Panc1 (cell line): ENCODE measurements around the gene ALOXE3. TPM values are rescaled to one million over a fixed set of nuclear protein-coding genes. Genes with fewer than 3 reads are reported as not detected.

Source experiments
- ATAC-seq: fragments of 200-7000 bp; cut with Tn5 transposase; 2 replicates; pipeline ENCODE4 v1.9.1; 2020; ENCODE audit warnings: mild to moderate bottlenecking, moderate library complexity
- BruUV-seq: library from RNA; stranded (reverse); fragments of 400-500 nt; replicated peaks from 2 replicates; lab custom pipeline; 2021; lab: Mats Ljungman, UMichigan
- CTCF ChIA-PET: fragments of 300-600 bp; sonication (Branson Sonifier 250); formaldehyde crosslinking; loops from one replicate; lab custom pipeline; 2022; ENCODE audit warnings: antibody characterized with exemption; lab: Charles Lee
- POLR2A ChIA-PET: fragments of 300-600 bp; sonication (Branson Sonifier 250); formaldehyde crosslinking; loops from one replicate; lab custom pipeline; 2022; ENCODE audit warnings: antibody characterized with exemption; lab: Charles Lee
- DNase-seq: peaks from one replicate; pipeline ENCODE4 v3.0.0-alpha.2; 2010; ENCODE audit warnings: low read depth, low spot score
- H3K27ac ChIP-seq: 2 replicates; pipeline ENCODE4 v1.5.1; 2011; ENCODE audit warnings: mild to moderate bottlenecking, low read length, inconsistent platforms
- H3K27me3 ChIP-seq: fragments of 200-500 bp; sonication (Bioruptor generic); 2 replicates; pipeline ENCODE4 v1.6.0; 2014; ENCODE audit warnings: low read length, inconsistent platforms; ENCODE audit not compliant: control insufficient read depth, insufficient read depth
- H3K36me3 ChIP-seq: fragments of 200-500 bp; sonication (Bioruptor generic); 2 replicates; pipeline ENCODE4 v1.5.1; 2014; ENCODE audit warnings: inconsistent platforms, mild to moderate bottlenecking, low read length, moderate library complexity; ENCODE audit not compliant: control insufficient read depth, insufficient read depth
- H3K4me1 ChIP-seq: 2 replicates; pipeline ENCODE4 v1.5.1; 2011; ENCODE audit warnings: inconsistent platforms, mild to moderate bottlenecking, low read length, moderate library complexity; ENCODE audit not compliant: control insufficient read depth, insufficient read depth
- H3K4me3 ChIP-seq, 2 experiments: 2 replicates each; pipeline ENCODE4 v1.5.1; 2011 to 2012; ENCODE audit warnings: low read depth in 2 of 2, low read length in 2 of 2, mild to moderate bottlenecking in 2 of 2, inconsistent platforms in 1 of 2, moderate library complexity in 1 of 2
- H3K9me3 ChIP-seq: fragments of 200-500 bp; sonication (Bioruptor generic); 2 replicates; pipeline ENCODE4 v1.5.1; 2014; ENCODE audit warnings: low read depth, mild to moderate bottlenecking, inconsistent platforms, low read length, moderate library complexity; ENCODE audit not compliant: control insufficient read depth, insufficient read depth
- POLR2AphosphoS5 ChIP-seq: IDR thresholded peaks from 2 replicates; pipeline ENCODE4 v1.6.1; 2012; ENCODE audit warnings: mild to moderate bottlenecking, low read depth, low read length, moderate library complexity
- REST ChIP-seq, 2 experiments: IDR thresholded peaks; 2 replicates each; pipeline ENCODE4 v1.6.1; 2011 to 2012; ENCODE audit warnings: low read depth in 2 of 2, control low read depth in 1 of 2, low read length in 1 of 2, mild to moderate bottlenecking in 1 of 2, moderate library complexity in 1 of 2; ENCODE audit not compliant: insufficient read depth in 1 of 2
- SIN3A ChIP-seq: IDR thresholded peaks from 2 replicates; pipeline ENCODE4 v1.6.1; 2012; ENCODE audit warnings: low read depth, mild to moderate bottlenecking, low read length, moderate library complexity, borderline replicate concordance; ENCODE audit not compliant: insufficient read depth
- TCF7L2 ChIP-seq: IDR thresholded peaks from 2 replicates; pipeline ENCODE4 v1.6.1; 2011; ENCODE audit warnings: mild to moderate bottlenecking, low read depth, low read length, inconsistent platforms
- in situ Hi-C: cut with HindIII; loops from 2 replicates; pipeline ENCODE4 v1.10.0; 2016; ENCODE audit warnings: low sequenced_read_pairs, low pct_unique_long_range_greater_than_20kb
- intact Hi-C: fragments of 100-400 bp; cut with micrococcal nuclease; formaldehyde crosslinking; loops from one replicate; pipeline ENCODE4 v1.10.0; 2022; ENCODE audit not compliant: unreplicated experiment
- total RNA-seq: library from RNA; stranded (reverse); gene quantifications from one replicate; pipeline ENCODE4 v1.2.1, GENCODE V29; 2021; ENCODE audit not compliant: unreplicated experiment
- TF ChIP-seq, protein P1 (sequence below): fragments of 450-650 bp; IDR thresholded peaks from 2 replicates; pipeline ENCODE4 v1.5.1; 2017; ENCODE audit warnings: mild to moderate bottlenecking

ALOXE3 gene
- total RNA-seq, 1 experiment from 2014 or later: 0.46 TPM

DNA sequence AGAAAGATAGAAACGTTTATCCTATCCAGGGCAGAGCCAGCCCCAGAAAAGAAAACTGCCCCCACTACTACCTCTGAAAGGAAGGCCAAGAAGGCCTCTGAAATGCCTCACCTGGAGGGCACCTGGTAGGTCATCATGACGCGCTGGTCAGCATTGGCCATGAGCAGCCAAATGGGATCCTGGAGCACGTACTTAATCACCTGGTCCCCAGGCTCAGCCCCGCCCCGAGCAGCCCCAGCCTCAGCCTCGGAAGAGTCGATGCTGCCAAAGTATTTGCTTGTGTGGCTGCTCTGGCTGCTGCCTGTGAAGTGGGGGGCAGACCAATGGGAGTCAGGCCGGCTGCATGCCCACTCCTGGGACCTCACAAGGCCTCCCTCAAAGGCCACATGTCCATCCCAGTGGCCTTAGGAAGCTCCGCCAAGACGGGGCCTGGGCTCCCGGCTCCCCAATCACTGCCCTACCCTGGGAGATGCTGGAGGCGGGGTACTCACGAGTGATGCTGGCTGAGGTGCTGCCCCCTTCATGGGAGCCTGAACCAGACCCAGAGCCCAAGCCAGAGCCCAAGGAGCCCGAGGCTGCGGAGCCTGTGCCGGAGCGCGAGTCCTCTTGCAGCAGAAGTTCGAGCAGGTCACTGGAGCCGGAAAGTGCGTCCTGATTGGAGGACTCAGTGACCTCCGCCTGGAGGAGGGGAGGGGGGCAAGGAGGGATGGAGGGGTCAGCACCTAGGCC is 24.0 kb upstream of the ALOXE3 start:
- in situ Hi-C loops (no loop called here), intact Hi-C loops (no loop called here)
- no peaks in the 10 kb centered on the region for H3K9me3 ChIP-seq
- no peak overlapping the region for H3K27ac ChIP-seq
- H3K4me1 ChIP-seq: no peaks in the 10 kb centered on the region
- no peaks in the 10 kb centered on the region; the same call in 1 of the 2 replicates for H3K36me3 ChIP-seq
- no peaks in the 10 kb centered on the region for H3K27me3 ChIP-seq
- ATAC-seq (no peak), DNase-seq (no peak)
- ChIA-PET POLR2A (no interaction called here), CTCF (no interaction called here)
- no peak overlapping the region for H3K4me3 ChIP-seq
- TF ChIP-seq REST (IDR thresholded peaks at IDR 0.05; ENCODE audit: insufficient read depth in 1 of 2, low read depth in 2 of 2, low read length in 1 of 2): no peak
- TF ChIP-seq POLR2AphosphoS5: no peak
- TF ChIP-seq TCF7L2: no peak
- TF ChIP-seq SIN3A: no peak
- TF ChIP-seq, protein P1, sequence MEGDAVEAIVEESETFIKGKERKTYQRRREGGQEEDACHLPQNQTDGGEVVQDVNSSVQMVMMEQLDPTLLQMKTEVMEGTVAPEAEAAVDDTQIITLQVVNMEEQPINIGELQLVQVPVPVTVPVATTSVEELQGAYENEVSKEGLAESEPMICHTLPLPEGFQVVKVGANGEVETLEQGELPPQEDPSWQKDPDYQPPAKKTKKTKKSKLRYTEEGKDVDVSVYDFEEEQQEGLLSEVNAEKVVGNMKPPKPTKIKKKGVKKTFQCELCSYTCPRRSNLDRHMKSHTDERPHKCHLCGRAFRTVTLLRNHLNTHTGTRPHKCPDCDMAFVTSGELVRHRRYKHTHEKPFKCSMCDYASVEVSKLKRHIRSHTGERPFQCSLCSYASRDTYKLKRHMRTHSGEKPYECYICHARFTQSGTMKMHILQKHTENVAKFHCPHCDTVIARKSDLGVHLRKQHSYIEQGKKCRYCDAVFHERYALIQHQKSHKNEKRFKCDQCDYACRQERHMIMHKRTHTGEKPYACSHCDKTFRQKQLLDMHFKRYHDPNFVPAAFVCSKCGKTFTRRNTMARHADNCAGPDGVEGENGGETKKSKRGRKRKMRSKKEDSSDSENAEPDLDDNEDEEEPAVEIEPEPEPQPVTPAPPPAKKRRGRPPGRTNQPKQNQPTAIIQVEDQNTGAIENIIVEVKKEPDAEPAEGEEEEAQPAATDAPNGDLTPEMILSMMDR: no peak
- no TSS peak for BruUV-seq

DNA sequence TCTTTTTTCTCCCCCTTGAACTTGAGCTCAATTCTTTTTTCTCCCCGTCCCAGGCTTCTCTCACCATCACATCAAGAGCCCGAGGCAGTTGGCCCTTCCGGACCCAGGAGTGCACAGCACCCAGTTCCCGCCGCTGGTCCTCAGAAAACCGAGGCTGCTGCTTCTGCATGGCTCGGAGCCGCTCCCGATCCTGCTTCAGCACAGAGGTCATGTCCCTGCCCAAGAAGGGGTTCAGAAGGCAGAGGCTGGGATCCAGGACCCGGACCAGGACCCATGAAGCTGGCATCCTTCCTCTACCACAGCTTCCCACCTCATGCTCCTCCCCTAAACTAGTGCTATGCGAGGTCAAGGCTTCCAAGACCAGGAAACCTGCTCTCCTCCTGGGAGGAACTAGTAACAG is 23.4 kb upstream of the ALOXE3 start:
- Histone ChIP-seq H3K36me3 (no peaks in the 10 kb centered on the region; the same call in 1 of the 2 replicates), H3K4me1 (no peaks in the 10 kb centered on the region), H3K27ac (no peak overlapping the region), H3K4me3 (no peak overlapping the region), H3K9me3 (no peaks in the 10 kb centered on the region), H3K27me3 (no peaks in the 10 kb centered on the region)
- intact Hi-C loops: no loop called here
- ATAC-seq: no peak
- TF ChIP-seq POLR2AphosphoS5: no peak
- no peak for TF ChIP-seq TCF7L2
- no peak for TF ChIP-seq SIN3A
- TF ChIP-seq, protein P1: no peak
- TF ChIP-seq REST (IDR thresholded peaks at IDR 0.05; ENCODE audit: insufficient read depth in 1 of 2, low read depth in 2 of 2, low read length in 1 of 2): no peak
- POLR2A ChIA-PET: interaction anchor here (0.6 kb wide), 1 partner anchor 527 kb away, joined by 3 read pairs; the partner anchor contains the start of gene FXR2
- no peak for DNase-seq
- CTCF ChIA-PET: no interaction called here
- no TSS peak for BruUV-seq
- in situ Hi-C loops: no loop called here
